Measurements from ENCODE around the gene CEP131.
A peak's percentile ranks its signal among the peaks of the same experiment; 100 is the strongest.

Gene CEP131

GRCh38 chr17:81143717-81144422, 78.9 kb downstream of the CEP131 start:
- no peak for DNase-seq

- no peak for DNase-seq
Observed at GRCh38 chr17:81143200-81143527, 79.6 kb downstream of the CEP131 start.

GRCh38 chr17:81142301-81143199, 80.2 kb downstream of the CEP131 start:
- peak; percentile 78 to 80 for DNase-seq

GRCh38 chr17:81140695-81141094, 82.1 kb downstream of the CEP131 start:
- no peak for DNase-seq

GRCh38 chr17:81140018-81140417, 82.7 kb downstream of the CEP131 start:
- DNase-seq = no peak

All from Kasumi-1 (cell line).